Stimulated activated CD8-positive, alpha-beta memory T cell treated with anti-CD3 and anti-CD28 coated beads, Interleukin-2, amount 100 ng/mL, for 1 hour (primary cell): ENCODE results near the gene NRIP2.

Experiments used
- DNase-seq, 2 donors: peaks; one replicate each; pipeline ENCODE4 v3.0.0-alpha.2; 2020; ENCODE audit warnings: low read depth in 2 of 2

NRIP2 gene

DNA sequence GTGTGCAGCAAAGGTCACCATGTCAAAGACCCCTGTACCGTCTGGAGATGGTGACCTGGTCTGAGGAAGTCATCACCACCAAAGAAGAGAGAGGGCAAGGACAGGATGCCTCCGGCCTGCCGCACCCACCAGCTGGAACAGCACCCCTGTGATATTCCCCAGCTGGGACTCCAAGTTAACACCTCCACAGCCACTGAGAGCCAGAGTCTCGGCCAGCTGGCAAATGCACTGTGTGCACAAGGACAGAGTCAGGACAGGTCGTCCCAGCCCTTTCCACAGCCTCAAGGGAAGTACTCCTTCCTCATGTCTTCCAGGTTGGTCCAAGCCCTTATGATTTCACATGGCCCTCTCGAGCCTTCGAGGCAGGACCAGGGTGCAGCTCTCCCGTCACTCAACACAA, 59.4 kb downstream of the NRIP2 start:
- DNase-seq: no peak
